NB4 (cell line): ENCODE measurements around the gene GRID1.

Experiments
- DNase-seq: peaks from one replicate; pipeline ENCODE4 v3.0.0; 2010; ENCODE audit warnings: low read depth
- H3K4me3 ChIP-seq: one replicate; pipeline ENCODE4 v1.5.1; 2011; ENCODE audit warnings: mild to moderate bottlenecking, low read depth, low read length, moderate library complexity
- MYC ChIP-seq: IDR thresholded peaks from 2 replicates; pipeline ENCODE4 v1.6.1; 2011; ENCODE audit warnings: low read depth, low read length
- POLR2A ChIP-seq: IDR thresholded peaks from 2 replicates; pipeline ENCODE4 v1.6.1; 2011; ENCODE audit warnings: mild to moderate bottlenecking; ENCODE audit not compliant: insufficient read length; ENCODE audit errors: extremely low read depth
- TF ChIP-seq, protein P1 (sequence below): IDR thresholded peaks from 2 replicates; pipeline ENCODE4 v1.6.1; 2011; ENCODE audit warnings: low read depth, low read length
- TF ChIP-seq, protein P2 (sequence below): IDR thresholded peaks from one replicate; pipeline ENCODE4 v1.5.1; 2012; ENCODE audit warnings: low read depth, low read length

The GRID1 gene

DNA sequence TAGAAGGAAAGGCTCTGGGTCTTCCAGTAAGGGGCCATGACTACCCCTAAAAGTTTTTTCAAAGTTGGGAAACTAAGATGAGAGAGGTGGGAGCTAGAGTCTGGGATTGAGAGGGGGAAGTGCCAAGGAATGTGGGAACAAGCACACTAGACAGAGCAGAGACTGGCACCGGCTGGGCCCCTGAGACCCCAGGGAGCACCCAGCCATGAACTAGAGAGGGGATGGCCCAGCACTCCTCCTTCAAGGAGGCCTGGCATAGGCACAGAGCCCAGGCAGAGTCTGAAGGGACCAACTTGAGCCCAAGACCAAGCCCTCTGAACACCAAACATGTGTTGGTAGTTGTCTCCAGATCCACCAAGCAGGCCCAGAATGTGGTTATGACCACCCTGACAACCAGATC lies 119.0 kb downstream of the GRID1 start:
- TF ChIP-seq, protein P1, sequence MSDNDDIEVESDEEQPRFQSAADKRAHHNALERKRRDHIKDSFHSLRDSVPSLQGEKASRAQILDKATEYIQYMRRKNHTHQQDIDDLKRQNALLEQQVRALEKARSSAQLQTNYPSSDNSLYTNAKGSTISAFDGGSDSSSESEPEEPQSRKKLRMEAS: no peak
- TF ChIP-seq, protein P2, sequence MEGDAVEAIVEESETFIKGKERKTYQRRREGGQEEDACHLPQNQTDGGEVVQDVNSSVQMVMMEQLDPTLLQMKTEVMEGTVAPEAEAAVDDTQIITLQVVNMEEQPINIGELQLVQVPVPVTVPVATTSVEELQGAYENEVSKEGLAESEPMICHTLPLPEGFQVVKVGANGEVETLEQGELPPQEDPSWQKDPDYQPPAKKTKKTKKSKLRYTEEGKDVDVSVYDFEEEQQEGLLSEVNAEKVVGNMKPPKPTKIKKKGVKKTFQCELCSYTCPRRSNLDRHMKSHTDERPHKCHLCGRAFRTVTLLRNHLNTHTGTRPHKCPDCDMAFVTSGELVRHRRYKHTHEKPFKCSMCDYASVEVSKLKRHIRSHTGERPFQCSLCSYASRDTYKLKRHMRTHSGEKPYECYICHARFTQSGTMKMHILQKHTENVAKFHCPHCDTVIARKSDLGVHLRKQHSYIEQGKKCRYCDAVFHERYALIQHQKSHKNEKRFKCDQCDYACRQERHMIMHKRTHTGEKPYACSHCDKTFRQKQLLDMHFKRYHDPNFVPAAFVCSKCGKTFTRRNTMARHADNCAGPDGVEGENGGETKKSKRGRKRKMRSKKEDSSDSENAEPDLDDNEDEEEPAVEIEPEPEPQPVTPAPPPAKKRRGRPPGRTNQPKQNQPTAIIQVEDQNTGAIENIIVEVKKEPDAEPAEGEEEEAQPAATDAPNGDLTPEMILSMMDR: no peak
- TF ChIP-seq MYC (no peak), POLR2A (no peak)
- H3K4me3 ChIP-seq: no peak overlapping the region
- DNase-seq: no peak

GRCh38 chr10:86247073-86247472 lies 119.5 kb downstream of the GRID1 start:
- no peak for DNase-seq
- H3K4me3 ChIP-seq: no peak overlapping the region
- TF ChIP-seq, protein P2: no peak
- no peak for TF ChIP-seq MYC
- TF ChIP-seq POLR2A: no peak
- TF ChIP-seq, protein P1: no peak

- TF ChIP-seq POLR2A (no peak), MYC (no peak)
- TF ChIP-seq, protein P1: no peak
- TF ChIP-seq, protein P2: no peak
- H3K4me3 ChIP-seq: no peak overlapping the region
- DNase-seq: no peak
Measured at GRCh38 chr10:86246279-86246940, 120.2 kb downstream of the GRID1 start.

DNA sequence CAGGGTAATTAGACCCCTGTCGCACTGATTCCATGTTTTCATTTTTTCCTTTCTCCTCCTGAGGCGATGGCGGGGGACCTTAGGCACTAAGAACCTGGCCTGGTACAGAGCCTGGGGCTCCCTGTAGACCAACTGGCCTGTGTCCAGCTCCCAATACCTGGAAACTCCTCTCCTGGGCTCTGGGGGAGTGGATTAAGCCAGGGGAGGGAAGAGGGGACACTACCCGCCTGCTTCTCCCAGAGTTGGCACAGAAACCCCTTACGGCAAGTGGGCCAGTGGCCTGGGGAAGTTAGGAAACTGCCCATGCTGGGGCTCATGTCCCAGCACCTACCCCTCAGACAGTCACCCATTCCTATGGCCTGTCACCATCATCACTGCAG lies 121.6 kb downstream of the GRID1 start:
- DNase-seq: no peak
- no peak overlapping the region for H3K4me3 ChIP-seq
- no peak for TF ChIP-seq MYC
- no peak for TF ChIP-seq POLR2A
- TF ChIP-seq, protein P2: no peak
- TF ChIP-seq, protein P1: no peak

DNA sequence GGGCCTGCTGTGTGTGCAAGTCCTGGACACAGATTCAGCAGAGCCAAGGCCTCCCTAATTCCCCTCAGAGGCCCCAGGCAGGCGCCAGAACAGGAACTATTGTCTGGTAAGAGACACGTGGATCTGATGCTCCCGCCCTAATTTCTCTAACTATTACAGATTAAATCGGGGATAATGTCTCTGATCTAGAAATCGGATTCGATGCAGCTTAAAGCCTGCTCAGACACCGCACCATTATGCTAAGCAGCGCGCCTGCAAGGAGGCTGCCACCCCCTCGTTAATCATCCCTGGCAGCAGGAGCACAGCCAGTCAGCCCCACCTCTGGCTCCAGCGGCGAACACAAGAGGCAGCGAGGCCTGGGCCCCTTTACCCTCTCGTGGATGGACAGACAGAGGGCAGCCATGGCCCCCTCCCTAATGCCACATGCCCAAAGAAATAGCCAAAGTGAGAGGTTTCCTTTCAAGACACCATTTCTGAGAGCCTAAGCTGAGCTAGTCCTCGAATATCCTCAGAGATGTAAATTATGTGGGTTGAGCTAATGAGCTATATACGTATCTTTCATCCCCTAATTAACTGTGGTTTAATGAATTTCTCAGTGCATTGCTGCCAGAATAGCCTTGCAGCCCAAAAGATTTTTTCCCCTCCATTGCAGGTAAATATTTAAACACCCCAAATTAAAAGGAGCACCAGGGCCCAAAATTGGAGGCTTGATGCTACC lies 122.1 kb downstream of the GRID1 start:
- no peak for DNase-seq
- TF ChIP-seq, protein P2: no peak
- no peak for TF ChIP-seq POLR2A
- TF ChIP-seq, protein P1: no peak
- no peak for TF ChIP-seq MYC

More for the DNA sequence above, 122.1 kb downstream of the GRID1 start:
- H3K4me3 ChIP-seq: no peak overlapping the region
